Measurements from ENCODE around the gene FGFRL1. TPM values are rescaled to one million over a fixed set of nuclear protein-coding genes. Genes with fewer than 3 reads are reported as not detected.

FGFRL1 gene
- total RNA-seq, 1 donor from 2014 or later: 12.8 TPM

DNA sequence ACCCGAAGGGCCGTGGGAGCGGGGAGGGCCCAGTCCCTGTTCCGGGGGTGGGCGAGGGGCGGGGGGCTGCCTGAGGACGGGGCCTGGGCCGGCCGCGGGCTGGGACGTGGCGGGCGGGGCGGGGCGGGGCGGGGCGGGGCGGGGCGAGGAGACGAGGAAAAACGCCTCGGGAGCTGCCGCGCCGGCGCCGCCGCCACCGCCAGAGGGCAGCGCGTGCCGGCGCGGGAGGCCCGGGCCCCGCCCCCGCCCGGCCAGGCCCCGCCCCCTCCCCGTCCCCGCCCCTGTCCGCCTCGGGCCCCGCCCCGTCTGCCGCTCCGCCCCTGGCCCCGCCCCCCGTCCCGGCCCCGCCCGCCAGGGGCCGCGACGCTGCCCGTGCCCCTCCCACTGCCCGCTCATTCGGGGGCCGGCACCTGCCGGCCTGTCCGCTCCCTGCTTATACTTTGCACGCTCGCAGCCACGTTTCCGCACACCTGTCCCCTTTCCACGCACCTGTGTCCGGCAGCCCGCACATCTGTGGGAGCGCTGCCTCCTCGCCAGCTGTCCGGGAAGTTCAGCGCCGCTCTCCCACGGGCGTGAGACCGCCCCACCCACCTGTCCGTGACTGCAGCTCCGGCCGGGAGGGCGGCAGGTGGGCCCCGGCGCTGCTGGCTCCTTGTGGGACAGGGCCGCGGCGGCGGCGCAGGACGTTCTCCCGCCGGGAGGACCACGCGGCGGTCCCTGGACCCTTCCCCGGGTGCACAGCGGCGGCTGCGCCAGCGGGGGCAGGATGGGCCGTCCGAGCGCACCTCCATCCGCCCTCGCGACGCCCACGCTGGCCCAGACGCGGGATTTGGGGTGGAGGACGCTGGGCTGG, 1.7 kb upstream of the FGFRL1 start:
- DNase-seq: peak; percentile 70

DNA sequence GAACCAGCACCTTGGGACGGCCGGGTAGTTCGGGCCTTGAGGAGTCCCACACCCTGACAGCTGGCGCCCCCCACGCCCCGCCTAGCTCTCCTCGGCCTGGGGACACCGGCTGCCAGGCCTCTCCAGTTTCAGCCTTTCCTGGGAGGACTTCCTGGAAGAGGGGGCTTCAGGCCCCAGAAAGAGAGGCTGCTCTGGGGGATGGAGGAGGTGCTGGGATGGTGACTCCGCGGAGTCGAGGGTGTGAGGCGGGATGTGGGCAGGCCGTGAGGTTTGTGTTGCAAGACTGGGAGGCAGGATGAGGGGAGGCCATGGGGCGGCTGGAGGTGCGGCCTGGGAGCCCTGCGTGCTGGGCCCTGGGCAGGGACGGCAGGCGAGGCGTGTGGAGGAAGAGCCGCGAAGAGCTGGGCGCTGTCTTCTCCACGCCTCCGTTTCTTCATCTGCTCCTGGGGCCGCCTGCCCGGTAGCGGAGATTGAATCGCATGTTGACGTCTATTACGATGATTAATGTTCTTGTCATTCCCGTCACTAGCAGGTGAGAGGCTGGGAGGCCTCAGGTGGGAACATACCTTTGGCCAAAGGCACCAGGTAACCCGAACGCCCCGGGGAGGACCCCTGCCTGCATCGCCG, 918 bp upstream of the FGFRL1 start:
- peak; percentile 43 for DNase-seq

DNA sequence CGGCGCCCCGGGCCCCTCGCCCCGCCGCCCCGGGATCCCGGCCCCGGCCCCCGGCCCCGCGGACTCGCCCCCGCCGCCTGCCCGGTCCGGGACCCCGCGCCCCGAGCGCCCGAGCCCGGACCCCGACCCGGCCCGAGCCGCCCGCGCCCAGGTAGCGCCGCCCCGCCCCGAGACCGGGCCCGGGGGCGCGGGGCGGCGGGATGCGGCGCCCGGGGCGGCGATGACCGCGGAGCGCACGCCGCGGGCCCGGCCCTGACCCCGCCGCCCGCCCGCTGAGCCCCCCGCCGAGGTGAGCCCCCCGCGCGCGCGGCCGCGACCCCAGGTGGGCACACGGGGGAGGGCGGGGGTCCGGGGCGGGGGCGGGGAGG, 224 bp downstream of the FGFRL1 start:
- DNase-seq: no peak

DNA sequence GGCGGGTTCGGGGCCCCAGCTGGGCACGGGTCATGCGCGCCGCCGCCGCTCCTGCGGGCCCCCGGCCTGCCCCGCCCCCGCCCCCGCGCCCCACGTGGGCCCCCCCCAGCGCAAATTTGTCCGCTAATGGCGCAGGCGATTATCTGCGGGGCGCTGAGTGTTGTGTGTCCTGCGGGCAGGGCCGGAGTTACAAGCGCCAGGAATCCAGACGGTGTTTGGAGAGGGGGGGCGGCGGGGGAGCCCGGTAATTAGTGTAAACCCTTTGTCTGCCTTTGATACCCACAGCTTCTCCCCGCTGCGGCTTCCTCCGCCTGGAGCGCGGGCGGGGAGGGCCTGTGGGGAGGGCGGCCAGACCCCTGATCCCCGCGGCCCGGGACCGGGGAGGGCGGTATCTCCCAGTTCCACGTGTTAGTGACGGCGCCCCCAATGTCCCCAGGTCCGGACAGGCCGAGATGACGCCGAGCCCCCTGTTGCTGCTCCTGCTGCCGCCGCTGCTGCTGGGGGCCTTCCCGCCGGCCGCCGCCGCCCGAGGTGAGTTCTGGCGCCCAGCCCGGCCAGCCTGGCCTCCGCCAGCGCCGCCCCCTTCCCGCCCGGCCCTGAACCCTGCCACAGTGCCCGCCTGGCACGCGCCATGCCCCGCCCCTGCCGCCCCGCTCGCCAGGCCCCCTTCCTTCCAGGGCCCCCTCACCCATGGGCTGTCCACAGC, 761 bp downstream of the FGFRL1 start:
- DNase-seq: peak; percentile 50

DNA sequence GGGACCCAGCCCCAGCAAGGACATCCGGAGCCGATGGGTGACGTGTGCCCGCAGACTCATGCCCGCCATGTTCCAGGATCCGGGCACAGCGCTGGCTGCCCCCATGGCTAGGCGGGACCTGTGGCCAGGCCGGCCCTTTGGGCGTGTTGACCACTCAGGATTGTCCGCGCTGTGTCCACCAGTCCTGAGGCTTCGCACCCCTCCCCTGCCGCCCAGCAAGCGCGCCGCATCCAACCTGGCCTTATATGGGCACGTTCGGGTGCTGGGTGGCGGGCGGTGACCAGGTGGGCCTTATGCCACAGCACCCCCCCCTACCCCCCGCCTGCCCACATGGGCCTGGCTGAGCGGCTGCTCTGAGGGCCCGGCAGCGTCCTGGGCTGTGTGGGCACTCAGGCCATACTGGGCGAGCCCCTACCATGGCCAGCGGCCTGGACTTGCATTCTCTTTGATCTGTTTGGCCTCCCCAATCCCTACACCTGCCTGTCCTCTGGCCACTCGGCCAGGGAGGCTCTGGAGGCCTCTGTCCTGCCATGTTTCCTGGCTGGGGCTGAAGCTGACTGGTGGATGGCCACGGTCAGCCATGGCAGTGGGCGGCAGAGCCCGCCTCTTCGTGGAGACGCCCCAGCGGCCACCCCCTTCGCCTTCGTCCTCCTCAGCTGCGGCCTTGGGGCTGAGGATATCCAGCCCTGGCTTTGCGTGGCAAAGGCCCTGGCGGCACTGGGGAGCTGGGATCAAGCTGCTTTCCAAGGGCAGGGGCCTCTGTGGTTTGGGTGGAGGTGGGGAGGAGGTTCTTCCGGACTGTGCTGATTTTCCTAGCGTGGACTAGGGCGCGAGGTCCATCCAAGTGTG, 2.0 kb downstream of the FGFRL1 start:
- no peak for DNase-seq

DNA sequence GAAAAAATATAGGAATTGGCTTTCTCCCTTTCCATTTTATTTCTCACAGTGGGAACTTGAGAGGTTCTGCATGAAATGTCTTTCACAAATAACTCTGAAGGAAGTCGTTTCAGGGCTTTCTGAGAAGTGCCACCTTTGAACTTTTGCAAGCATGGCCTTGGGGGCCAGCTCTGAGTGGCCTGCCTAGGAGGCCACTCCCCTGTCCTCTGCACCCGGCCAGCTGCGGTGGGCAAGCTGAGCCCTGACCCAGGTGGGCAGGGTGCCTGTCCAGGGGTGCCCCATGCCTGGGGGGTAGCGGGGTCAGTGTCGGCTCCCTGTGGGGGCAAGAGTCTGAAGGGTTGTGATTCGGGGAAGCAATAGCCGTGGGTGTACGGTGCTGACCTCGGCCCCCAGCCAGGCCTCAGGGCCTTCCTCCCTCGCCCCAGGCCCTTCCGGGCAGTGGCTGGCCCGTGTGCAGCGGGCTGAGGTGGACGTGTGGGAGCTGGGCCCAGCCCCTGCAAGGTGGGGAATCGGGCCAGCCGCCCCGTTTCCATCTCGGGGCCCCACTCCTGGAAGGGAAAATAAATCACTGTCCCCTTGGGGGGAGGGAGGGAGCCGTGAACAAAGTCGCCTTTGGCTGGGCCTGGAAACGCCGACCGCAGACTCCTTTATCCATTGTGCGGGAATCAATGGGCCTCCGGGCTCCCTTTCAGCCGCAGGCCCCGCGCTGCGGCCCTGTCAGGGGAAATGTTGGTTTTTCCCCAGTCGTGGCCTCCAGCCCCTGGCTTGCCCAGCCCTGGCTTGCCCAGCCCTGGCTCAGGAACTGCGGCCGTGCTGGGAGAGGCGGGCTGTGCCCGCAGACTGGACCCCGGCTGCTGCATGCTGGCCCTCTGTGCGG, 3.1 kb downstream of the FGFRL1 start:
- no peak for DNase-seq

DNA sequence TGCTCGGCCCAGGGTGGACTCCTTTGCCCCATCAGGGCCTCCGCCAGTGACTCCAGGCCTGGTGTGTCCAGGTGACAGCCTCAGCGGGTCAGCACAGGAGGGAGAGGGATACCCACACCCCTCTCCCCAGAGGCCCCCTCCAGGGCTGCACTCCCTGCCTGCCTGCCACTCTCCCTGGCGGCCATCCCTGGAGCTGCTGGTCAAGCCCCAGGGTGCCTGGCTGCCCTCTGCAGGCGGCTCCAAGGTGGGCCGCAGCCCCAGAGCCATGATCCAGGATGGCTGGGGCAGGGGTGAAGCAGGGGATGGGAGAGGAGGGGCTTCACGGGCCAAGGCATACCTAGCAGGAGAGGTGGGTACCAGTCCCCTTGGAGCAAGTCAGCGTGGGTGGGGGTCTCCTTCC, 3.8 kb downstream of the FGFRL1 start:
- no peak for DNase-seq

DNA sequence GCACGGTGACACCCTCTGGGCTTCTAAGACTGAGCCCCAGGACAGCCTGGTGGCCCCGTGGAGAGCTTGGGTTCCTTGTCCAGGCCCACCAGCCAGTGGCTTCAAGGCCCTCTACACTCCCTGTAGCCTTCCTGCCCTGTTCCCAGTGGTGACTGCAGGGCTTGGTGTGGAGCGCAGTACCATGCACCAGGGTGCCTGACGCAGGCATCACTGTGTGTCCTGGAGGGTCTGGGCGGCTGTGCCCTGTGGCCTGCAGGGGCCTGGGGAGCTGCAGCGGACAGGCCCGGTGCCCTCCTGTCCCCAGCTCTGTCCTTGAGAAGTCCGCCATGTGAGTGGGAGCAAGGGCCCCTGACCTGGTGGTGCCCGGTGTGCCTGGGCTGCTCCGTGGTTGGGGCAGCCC, 4.3 kb downstream of the FGFRL1 start:
- no peak for DNase-seq

DNA sequence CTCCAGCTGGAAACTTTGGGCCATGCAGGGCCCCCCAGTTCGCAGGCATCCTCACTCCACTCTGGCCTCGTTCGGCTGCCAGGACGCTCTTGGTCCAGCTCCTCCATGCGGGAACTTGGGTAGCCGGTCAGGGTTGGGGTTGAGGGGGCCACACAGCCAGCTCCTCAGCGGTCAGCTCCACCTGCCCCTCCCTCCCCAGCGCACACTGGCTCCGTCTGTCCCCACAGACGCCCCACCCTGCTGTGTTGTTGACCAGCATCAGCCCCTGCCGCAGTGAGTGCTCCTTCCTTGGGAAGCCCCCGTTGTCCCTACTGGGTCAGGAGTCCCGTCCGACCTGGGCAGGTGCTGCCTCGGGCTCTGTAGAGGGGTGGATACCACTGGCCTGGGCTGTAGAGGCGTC, 5.8 kb downstream of the FGFRL1 start:
- no peak for DNase-seq

DNA sequence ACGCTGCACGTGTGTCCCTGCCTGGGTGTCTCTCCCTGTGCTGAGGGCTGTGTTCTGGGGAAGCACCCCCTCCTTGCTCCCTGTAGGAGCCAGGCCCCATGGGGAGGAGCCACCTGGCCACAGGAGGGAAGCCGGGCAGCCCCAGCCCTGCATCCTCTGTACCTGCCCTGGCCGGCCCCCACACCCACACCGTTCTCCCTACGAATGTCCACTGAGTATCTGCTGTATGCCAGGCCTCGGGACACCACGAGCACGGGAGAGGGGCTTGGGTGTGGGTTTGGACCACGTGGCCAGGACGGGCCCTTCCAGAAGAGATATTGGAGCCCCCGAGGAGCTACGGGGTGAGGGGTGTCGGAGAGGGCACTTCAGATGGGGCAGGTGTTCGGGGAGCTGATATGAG, 6.3 kb downstream of the FGFRL1 start:
- DNase-seq: no peak

DNA sequence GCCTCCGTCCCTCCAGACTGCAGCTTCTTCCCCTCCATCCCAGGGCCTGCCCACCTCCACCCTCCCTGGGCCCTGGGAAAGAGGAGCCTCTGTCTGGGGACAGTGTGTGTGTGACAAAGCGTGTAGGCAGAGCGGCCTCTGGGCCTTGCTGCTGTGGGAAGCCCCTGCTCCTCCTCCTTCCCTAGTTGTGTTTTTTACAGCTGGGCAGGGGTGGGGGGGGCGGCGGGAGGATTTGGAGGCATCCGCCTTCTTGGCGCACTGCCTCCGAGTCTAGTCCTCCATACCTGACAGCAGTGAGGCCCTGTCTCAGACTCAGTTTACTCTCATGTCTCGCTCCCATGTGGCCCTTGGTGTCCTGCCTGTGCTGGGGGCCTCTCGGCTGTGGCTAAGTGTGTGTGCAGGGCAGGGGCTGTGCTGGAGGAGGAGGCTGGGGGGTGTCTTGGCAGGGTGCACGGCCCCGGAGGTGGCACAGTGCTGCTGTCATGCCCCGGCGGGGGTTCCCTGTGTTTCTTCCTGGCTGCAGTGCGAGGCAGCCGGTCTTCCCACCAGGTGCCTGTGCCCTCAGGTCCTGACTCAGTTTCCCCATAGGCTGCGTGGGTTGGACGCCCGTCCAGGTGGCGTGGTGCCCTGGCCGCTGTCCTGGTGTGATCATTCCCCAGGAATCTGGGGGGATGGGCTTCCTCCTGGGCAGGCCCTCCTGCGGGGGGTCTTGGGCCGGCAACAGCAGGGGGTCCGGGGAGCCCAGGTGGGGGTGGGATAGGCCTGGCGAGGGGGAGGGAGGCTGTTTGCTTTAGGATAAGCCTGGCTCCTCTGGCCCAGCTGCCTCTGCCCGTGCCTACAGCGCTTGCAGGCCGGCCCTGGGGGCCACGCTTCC, 7.0 kb downstream of the FGFRL1 start:
- no peak for DNase-seq

DNA sequence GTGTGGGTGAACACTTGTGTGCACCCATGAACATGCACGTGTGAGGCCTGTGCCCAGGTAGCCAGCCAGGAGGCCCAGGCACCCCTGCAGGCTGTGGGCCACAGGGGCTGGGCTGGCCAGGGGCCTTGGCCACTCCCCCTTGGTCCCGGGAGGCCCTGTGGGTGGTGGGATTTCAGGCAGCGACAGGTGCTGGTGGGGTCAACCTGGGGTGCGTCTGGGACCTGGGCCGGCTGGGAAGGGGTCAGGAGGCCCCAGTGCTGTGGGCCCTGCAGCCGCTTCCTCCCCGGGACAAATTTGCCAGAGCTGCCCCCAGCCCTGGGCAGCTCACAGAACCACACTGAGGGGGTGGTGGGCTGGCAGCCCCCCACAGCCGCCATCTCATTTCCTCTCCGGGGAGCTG, 7.9 kb downstream of the FGFRL1 start:
- DNase-seq: no peak

DNA sequence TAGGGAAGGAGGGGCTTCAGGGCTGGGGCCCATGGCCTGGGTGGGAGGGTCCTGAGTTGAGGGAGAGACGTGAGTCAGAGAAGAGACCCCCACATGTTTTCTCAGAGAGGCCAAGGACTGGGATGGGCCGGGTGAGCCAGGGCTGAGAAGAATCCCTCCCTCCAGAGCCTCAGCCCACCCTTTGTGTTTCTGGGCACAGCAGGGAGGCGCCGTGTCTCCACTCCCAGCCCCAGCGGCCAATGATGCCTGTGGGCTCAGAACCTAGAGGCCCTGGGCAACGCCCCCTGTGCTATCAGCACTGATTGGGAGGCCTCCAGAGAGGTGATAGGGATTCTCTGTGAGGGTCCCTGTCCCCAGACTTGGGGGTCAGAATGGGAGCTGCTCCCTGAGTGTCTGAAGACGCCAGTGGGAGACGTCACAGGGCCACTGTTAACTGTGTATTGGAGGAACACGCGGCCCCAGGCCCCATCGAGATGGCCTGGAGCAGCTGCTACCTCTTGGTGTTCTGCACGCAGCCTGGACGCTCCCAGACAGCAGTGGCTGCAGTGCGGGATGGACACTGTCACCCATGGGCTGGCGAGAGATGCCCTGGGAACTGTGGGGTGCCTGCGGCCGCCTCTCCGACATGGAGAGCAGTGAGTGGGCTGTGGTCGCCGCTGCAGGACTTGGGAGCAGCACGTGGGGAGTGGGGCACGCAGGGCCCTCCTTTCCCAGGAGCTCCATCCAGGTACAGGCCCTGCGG, 8.5 kb downstream of the FGFRL1 start:
- no peak for DNase-seq

DNA sequence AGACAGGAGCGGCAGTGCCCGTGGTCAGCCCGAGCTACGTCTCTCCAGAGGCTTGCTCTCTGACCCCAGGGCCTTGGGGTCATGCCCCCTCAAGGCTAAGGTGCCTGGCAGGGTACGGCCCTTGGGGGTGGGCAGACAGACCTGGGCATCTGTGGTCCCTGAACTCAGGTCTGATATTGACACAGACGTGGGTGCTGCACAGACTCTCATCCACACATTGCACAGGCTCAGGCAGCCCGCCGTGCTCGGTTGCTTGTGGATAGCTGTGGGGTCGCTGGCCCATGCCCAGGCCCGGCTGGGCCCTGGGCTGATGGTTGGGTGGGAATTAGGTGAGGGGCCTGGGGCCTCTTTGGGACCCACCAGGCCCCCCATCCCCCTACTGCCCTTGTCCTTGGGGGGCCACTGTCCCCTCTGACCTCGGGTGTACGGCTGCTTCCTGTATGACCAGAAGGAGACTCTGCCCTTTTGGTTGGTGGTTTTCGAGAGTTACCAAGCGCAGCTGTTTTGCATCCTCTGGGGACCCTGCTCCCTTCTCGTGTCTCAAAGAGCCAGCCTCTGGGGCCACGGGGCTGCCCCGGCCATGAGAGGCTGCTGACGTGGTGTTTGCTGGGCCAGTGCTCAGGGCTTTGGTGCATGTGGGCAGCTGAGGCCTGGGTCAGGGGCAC, 10.1 kb downstream of the FGFRL1 start:
- DNase-seq: no peak

DNA sequence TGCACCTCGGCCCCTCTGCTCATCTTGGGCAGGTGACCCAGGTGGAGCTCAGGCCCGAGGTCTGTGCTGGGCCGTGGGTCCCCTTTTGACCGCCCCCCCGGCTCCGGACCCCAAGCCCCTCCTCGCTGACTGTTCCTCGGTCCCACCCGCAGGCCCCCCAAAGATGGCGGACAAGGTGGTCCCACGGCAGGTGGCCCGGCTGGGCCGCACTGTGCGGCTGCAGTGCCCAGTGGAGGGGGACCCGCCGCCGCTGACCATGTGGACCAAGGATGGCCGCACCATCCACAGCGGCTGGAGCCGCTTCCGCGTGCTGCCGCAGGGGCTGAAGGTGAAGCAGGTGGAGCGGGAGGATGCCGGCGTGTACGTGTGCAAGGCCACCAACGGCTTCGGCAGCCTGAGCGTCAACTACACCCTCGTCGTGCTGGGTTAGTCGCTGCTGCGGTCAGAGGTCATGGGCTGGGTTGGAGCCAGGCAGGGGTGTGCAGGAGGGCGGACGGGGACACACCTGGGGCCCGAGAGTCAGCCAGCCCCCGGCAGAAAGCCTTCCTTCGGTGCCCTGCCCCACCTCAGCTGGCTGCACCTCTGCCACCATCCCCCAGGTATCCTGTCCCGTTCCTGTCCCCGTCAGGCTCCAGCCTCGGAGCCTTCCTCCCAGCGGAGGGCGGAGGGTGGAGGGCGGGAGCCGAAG, 10.8 kb downstream of the FGFRL1 start:
- no peak for DNase-seq

DNA sequence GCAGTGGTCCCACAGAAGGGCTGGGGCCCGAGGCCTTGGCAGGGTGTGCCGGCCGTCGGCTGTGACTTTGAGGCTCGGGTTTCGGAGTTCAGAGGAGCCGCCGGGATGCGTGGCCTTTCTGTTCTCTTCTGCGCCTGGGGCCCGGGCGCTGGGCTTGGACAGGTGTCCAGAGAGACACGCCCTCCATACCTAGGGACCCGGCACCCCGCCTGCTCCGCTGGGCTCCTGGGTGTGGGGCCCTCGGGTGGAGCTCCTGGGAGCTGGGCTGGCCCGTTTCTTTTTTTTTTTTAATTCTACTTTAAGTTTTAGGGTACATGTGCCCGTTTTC, 11.3 kb downstream of the FGFRL1 start:
- no peak for DNase-seq

DNA sequence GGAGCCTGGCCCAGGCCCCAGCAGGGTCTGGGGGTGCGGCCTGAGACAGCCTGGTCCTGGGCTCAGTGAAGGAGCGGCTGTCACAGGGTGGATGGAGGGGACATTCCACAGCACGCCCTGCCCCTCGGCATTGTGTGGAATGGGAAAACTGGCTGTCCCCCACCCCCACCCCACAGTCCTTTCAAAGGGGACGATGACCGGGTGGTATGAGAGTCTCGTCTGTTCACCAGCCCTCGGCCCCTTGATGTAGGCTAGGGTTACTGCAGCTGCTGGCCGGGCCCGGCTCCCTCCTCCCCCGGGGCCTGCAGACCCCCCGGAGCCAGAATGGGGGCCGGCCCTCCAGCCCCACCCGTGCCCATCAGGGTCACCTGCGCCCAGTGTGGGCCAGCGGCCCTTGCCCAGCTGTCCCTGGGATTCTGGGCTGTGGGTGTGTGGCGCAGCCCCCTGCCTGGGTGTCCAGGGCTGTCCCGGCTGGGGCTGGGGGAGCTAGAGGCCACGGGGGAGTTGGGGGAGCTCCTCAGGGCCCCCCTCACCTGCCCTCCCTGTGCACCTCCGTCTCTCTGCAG, 11.7 kb downstream of the FGFRL1 start:
- DNase-seq: no peak

DNA sequence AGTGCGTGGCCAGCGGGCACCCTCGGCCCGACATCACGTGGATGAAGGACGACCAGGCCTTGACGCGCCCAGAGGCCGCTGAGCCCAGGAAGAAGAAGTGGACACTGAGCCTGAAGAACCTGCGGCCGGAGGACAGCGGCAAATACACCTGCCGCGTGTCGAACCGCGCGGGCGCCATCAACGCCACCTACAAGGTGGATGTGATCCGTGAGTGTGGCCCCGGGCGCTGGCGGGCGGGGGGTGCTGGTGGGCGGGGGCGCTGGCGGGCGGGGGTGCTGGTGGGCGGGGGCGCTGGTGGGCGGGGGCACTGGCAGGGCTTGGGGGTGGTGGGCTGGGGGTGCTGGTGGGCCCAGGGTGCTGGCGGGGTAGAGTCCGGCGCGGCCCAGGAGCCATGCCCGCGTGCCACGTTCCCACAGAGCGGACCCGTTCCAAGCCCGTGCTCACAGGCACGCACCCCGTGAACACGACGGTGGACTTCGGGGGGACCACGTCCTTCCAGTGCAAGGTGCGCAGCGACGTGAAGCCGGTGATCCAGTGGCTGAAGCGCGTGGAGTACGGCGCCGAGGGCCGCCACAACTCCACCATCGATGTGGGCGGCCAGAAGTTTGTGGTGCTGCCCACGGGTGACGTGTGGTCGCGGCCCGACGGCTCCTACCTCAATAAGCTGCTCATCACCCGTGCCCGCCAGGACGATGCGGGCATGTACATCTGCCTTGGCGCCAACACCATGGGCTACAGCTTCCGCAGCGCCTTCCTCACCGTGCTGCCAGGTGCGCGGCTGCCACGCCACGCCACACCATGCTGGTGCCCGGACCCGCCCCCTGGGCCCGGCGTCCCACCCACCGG, 12.7 kb downstream of the FGFRL1 start:
- no peak for DNase-seq

All from dermis blood vessel endothelial cell (primary cell).